ENCODE results near the gene SLC6A6.

GRCh38 chr3:14376348-14377043, 25.9 kb upstream of the SLC6A6 start:
- TF ChIP-seq CTCF (IDR thresholded peaks at IDR 0.05; ENCODE audit: borderline replicate concordance, extremely low read depth, low read length, poor library complexity, severe bottlenecking) (no peak), EZH2 (IDR thresholded peaks at IDR 0.05; ENCODE audit: borderline replicate concordance, low read depth, low read length, severe bottlenecking) (no peak)
